Subcutaneous adipose tissue (tissue), 4 donors: ENCODE results near the gene CSRP1. TPM values are rescaled to one million over a fixed set of nuclear protein-coding genes. Genes with fewer than 3 reads are reported as not detected.

Source experiments
- CTCF ChIP-seq: fragments of 450-650 bp; IDR thresholded peaks from one replicate; pipeline ENCODE4 v1.5.1; 2016; ENCODE audit warnings: low read depth, mild to moderate bottlenecking, control low read depth, antibody characterized with exemption, moderate library complexity
- total RNA-seq, 4 donors: library from RNA; depleted of rRNA; stranded (reverse); fragments of >200 nt; gene quantifications; one replicate each; pipeline ENCODE4 v1.1.0, GENCODE V29; 2016

CSRP1 gene
- total RNA-seq, 4 donors from 2014 or later, result 82.0 to 242 (median 155) TPM

GRCh38 chr1:201528631-201529252, 21.8 kb upstream of the CSRP1 start:
- TF ChIP-seq CTCF, result no peak

- TF ChIP-seq CTCF, result no peak
These were observed 21.0 kb upstream of the CSRP1 start for GRCh38 chr1:201527879-201528278.

- TF ChIP-seq CTCF, result no peak
These were observed 18.4 kb upstream of the CSRP1 start for GRCh38 chr1:201525193-201525778.

GRCh38 chr1:201518071-201518470, 11.1 kb upstream of the CSRP1 start:
- TF ChIP-seq CTCF, result no peak

GRCh38 chr1:201517631-201518030, 10.7 kb upstream of the CSRP1 start:
- no peak for TF ChIP-seq CTCF

GRCh38 chr1:201516511-201517127, 9.7 kb upstream of the CSRP1 start:
- no peak for TF ChIP-seq CTCF

- no peak for TF ChIP-seq CTCF
These were observed 9.0 kb upstream of the CSRP1 start for GRCh38 chr1:201515895-201516294.
